Epithelial cell of proximal tubule (primary cell): ENCODE results near the gene UBL7. TPM values are rescaled to one million over a fixed set of nuclear protein-coding genes. Genes with fewer than 3 reads are reported as not detected.
A peak's percentile ranks its signal among the peaks of the same experiment; 100 is the strongest.

Source experiments
- DNase-seq: peaks from one replicate; pipeline ENCODE4 v3.0.0-alpha.2; 2011; ENCODE audit warnings: low read depth
- H3K4me3 ChIP-seq: 2 replicates; pipeline ENCODE4 v1.5.1; 2011; ENCODE audit warnings: low read depth, mild to moderate bottlenecking, low read length
- CTCF ChIP-seq: conservative IDR thresholded peaks from 2 replicates; pipeline ENCODE4 v1.5.1; 2012; ENCODE audit warnings: low read depth, mild to moderate bottlenecking, low read length
- total RNA-seq: library from RNA; depleted of rRNA; stranded (reverse); fragments of >200 nt; gene quantifications from 2 replicates; pipeline ENCODE4 v1.2.3, GENCODE V29; 2015

UBL7 gene
- total RNA-seq, 1 donor from 2014 or later: 57.8 TPM

DNA sequence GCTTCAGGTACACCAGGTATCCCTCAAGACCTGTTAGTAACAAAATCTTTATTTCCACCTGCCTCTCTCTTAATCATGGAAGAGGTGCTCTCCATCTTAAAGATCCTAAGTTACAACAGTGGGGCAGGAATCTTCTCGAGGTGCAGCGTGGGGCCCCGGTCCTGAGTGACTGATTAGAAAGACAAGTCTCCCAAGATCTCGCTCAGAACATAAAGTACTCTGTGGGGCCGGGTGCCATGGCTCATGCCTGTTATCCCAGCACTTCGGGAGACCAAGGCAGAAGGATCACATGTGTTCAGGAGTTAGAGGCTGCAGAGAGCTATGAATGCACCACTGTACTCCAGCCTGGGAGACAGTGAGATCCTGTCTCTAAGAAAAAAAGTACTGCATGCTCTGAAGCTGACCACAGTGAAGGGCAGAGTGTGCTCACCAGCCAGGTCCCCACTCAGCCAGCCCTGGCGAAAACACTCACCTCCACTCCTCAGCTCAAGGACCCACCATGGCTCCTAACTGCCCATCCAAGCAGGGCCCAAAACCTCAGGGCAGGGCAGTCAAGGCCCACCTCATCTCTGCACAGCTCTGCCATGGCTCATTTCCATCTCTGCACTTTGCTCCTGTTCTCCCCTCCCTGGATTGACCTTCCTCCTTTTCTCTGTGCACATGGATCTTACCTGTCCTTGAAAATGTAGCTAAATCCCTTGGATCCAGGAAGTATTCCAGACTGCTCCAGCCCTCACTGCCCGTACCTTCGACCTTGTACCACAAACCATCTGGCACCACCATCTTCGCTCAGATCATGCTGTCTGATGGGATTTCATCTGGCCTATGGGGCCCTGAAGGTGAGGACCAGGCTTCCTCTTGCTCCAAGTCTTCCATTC is 34.3 kb downstream of the UBL7 start:
- no peak for DNase-seq
- TF ChIP-seq CTCF: no peak
- H3K4me3 ChIP-seq: no peak overlapping the region

- TF ChIP-seq CTCF: no peak
These were observed 35.3 kb downstream of the UBL7 start for GRCh38 chr15:74425630-74426029.

DNA sequence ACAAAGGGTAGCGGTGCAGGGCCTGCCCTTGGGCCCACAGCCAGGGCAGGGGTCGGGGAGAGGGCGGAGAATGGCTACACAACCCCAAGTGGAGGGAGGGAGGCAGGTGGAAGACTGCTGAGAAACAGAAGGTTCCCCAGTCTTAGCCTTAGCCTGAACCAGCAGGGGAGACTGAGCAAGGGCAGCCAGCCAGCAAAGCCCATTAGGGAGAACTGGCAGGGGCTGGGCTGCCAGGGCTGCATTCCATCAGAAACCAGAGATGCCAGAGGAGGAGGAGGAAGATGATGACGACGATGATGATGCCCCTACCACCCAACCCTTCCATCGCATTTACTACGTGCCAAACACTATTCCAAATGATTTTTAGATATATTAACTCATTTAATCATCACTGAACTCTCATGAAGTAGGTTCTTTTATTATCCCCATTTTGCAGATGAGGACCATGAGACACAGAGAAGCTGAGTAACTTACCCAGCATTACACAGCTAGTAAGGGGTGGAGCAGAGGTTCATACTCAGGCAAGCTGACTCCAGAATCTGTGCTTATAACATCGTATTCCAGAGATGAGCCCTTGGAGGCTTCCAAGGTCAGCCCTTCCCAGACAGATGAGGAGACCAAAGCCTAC is 35.9 kb downstream of the UBL7 start:
- no peak for TF ChIP-seq CTCF
- no peak overlapping the region for H3K4me3 ChIP-seq
- DNase-seq: no peak

More at GRCh38 chr15:74425630-74426029, 35.3 kb downstream of the UBL7 start:
- no peak overlapping the region for H3K4me3 ChIP-seq
- DNase-seq: no peak

- TF ChIP-seq CTCF: no peak
- no peak overlapping the region for H3K4me3 ChIP-seq
- no peak for DNase-seq
These were observed 37.3 kb downstream of the UBL7 start for GRCh38 chr15:74423431-74424257.

GRCh38 chr15:74422652-74423430 is 38.1 kb downstream of the UBL7 start:
- peak; percentile 75 for DNase-seq
- TF ChIP-seq CTCF: no peak

GRCh38 chr15:74422265-74422651 is 38.7 kb downstream of the UBL7 start:
- H3K4me3 ChIP-seq: no peak overlapping the region
- DNase-seq: no peak
- TF ChIP-seq CTCF: no peak

More at GRCh38 chr15:74422652-74423430, 38.1 kb downstream of the UBL7 start:
- H3K4me3 ChIP-seq: no peak overlapping the region
